TTC549 (cell line): ENCODE measurements around the gene CCDC137.
A peak's percentile ranks its signal among the peaks of the same experiment; 100 is the strongest.

Experiments
- FAIRE-seq: peaks from 2 replicates; lab custom pipeline; 2012; peaks lifted over from hg19 to GRCh38; lab: Jason Lieb, UNC

The CCDC137 gene

DNA sequence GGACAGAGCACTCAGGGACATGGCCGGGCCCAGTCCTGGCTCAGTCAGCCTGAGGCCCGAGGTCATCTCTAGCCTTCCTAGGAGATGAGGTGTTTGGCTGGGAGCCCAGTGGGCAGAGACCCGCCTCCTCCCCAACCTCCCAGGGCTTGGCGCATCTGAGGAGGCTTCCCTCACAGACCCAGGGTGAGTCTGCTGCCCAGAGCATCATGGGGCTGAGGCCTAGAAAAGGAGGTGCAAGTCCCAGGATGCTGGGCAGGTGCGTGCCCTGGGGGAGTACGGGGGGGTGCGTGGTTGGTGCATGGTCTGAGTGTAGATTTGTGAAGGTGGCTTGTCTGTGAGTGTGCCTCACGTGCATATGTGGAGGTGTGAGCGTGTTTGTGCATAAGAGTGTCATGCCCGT is 14.8 kb upstream of the CCDC137 start:
- FAIRE-seq: no peak

GRCh38 chr17:81652906-81653771 is 13.4 kb upstream of the CCDC137 start:
- no peak for FAIRE-seq

GRCh38 chr17:81655378-81656117 is 11.0 kb upstream of the CCDC137 start:
- no peak for FAIRE-seq

GRCh38 chr17:81656118-81656743 is 10.3 kb upstream of the CCDC137 start, which contains the start of gene PDE6G:
PDE6G (minus strand) TSS chr17:81656542; CDS start chr17:81653305, 3,237 bp downstream.
- no peak for FAIRE-seq

GRCh38 chr17:81656835-81657234 is 9.7 kb upstream of the CCDC137 start:
- no peak for FAIRE-seq

DNA sequence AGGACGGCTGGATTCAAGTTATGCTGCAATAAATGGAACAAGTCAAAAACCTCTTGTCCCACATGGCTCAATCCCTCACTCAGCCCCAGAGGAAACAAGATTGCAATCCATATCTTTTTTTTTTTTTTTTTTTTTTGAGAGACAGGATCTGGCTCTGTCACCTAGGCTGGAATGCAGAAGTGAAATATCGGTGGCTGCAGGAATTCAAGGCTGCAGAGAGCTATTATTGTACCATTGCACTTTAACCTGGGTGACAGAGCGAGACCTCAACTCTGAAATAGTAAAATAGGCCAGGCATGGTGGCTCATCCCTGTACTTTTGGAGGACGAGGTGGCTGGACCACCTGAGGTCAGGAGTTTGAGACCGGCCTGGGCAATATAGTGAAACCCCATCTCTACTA is 7.5 kb upstream of the CCDC137 start:
- FAIRE-seq: no peak

GRCh38 chr17:81660441-81660840 is 6.1 kb upstream of the CCDC137 start:
- no peak for FAIRE-seq

GRCh38 chr17:81662002-81662401 is 4.5 kb upstream of the CCDC137 start:
- no peak for FAIRE-seq

- no peak for FAIRE-seq
Observed at GRCh38 chr17:81664051-81664470, 2.5 kb upstream of the CCDC137 start.

DNA sequence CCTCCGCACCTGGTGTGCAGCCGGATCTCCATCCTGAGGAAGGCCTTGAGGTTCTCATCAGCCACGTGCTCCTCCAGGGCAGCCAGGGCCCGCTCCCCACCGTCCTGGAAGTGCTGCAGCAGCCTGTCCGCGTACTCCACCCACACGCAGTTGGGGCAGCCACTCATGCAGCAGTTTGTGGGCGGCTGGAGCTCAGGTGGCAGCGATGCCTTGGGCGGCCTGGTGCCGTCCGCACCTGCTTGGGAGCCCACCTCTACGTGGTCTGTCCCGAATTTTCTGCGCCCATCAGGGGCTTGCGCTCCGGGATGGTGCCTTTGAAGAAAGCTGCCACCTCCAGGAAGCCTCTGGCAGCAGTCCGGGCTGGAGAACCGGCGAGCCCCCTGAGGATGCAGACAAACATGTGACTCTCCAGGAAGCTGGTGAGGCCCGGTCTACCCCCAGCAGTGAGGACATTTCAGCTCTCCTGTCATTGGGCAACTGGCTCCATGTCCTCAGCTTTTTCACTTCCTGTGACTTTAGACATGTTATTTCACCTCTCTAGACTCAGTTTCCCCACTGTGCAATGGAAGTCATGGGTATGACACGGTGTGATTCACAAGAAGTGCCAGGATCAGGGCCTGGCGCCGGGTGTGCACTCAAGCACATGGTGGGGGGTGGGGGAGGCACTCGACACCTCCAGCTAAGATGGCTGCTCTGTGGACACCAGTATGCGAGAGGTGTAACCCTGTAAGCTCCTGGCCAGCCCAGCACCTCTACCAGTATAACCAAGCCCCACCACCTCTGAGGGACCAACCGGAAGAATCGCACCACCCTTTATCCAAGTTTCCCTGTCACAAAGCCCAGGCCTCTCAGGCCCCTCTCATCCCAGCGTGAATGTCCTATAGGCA is 1.1 kb upstream of the CCDC137 start:
- no peak for FAIRE-seq

DNA sequence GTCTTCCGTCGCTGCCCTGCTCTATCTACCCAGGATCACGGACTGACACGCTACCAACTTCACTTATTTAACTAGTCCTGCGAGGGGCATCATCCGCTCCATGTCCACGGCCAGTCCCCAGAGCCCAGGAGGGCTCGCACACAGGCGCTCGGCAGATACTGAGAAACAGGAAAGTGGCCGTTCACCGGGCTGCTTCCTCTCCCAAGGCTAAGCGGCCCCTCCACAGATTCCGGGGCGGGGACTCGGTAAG is 520 bp upstream of the CCDC137 start:
- no peak for FAIRE-seq

DNA sequence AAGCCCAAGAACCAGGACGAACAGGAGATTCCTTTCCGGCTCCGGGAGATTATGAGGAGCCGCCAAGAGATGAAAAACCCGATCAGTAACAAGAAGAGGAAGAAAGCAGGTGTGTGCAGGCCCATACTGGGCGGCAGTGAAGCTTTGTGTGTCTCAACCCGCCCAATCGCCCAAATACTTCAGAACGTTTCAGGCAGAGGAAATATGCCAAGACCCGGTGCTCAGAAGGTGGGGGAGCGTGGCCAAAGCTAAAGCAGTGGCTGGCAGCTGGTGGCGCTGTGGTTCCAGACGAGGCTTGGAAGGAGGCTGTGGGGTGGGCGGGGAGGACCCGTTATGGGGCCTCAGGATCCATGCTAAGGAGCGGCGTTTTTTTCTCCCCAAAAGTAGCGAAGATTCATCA is 1.2 kb downstream of the CCDC137 start:
- no peak for FAIRE-seq

- FAIRE-seq: no peak
Observed at GRCh38 chr17:81672504-81672903, 6.0 kb downstream of the CCDC137 start.

DNA sequence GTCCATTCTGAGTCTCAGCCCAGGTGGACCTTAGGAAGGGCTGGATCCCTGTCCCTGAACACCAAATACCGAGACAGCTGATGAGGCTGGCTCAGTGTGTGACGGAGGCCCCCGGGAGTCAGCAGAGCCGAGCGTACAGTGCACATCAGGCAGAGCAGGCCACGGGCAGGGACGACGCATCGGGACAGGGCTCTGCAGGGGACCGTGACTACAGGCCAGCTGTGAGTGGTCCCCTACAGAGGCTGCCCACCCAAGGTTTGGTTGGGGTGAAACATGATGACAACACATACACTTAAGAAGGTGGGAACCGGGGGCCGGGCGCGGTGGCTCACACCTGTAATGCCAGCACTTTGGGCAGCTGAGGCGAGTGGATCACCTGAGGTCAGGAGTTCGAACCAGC is 6.4 kb downstream of the CCDC137 start:
- FAIRE-seq: no peak

GRCh38 chr17:81673561-81674258 is 7.2 kb downstream of the CCDC137 start:
- no peak for FAIRE-seq

- FAIRE-seq: peak; percentile 86
Observed at GRCh38 chr17:81675515-81676221, 9.1 kb downstream of the CCDC137 start.

DNA sequence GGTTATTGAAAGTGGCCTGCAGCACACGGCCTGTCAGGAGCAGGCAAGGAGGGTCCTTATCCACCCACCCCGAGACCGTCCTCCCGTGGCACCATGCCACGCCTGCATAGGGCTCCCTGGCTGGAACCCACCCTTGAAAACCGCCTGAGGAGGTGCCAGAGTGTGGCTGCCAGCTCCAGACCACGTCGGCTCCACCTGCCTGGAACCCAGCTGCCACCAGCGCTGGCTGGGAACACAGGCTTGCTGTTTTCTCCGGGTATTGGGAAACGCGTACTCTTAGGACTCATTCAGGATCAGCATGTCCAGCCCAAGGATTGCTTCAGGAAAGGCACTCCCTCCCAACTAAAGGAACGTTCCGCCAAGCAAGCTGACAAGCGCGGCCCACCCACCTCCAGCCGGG is 10.4 kb downstream of the CCDC137 start:
- FAIRE-seq: no peak

DNA sequence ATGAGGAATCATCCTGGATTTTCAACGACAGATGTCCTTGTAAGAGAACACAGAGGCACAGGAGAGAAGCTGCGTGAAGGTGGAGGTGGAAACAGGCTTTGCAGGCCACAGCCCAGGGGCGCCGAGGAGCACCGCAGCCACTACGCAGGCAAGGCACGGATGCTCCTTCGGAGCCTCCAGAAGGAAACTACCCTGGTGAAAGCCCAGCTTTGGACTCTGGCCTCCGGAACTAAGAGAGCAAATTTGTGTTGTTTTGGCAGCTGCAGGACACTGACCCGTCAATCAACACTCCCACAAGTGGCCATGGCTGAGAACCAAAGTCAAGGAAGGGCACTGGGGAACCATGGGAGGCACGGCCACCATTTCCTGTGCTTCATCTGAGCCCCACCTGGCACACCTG is 13.6 kb downstream of the CCDC137 start:
- FAIRE-seq: no peak

DNA sequence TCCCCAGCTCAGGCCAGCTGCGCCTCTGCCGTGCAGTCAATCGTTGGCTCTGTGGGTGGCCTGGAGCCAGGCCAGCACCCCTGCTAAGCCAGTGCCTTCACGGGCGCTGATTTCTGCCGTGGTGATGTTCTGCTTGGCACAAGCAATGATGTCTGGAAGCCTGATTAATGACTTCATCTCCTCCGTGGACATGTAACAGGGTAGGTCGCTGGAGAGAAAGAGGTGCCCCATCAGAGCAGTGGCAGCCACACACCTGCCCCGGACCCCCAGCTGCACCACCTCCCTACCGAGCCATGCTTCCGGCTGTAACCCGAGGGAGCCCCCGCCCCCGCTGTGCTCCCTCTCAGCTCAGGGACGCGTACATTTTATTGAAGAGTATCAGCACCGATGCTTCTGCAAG is 15.1 kb downstream of the CCDC137 start:
- no peak for FAIRE-seq

DNA sequence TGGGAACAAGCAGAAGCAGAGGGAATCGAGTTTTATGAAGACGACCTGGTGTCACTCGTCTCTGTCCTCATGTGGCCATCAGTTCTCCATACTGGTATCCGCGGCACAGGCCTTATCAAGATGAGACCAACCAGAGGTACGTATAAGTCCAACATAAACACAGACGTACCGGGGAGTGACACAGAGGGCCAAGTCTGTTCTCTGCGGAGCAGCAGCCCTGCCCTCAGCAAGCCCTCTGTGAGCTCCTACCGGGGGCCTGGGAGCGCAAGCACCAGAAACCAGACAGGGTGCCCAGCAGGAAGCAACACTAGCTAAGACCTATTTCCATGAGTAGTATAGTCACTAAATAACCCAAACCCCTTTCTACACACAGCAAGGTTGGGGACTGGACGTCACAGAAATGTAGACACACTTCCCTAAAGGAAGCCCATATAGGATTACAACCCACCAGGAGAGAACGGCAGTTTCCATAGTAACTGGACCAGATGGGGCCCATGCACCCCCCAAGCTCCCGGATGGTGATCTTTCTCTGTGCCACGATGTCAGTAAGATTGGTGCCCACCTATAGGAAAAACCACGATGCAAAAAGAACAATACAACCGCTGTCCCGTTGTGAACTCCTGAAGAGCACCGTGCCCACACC is 16.1 kb downstream of the CCDC137 start:
- FAIRE-seq: no peak

DNA sequence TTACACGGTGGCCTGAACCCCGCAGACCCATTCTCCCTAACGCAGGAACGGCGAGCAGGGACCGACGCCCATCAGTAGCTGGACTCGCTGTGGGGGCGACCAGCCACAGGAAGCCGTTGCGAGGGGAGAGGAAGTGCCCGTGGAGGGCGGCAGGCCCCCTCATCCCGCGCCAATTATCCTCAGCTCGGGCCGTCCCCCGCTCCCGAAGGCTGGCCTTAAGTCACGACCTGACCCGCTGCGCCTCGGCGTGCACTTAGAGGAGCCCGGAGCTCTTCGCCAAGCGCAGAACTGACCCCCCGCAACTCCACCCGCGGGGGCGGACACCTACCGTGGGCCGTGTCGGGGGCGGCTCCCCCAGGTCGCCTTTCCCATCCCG is 16.7 kb downstream of the CCDC137 start:
- FAIRE-seq: no peak
